VCaP (cell line): Measurements from ENCODE around the gene TTBK2.

Experiments used
- H3K27ac ChIP-seq: fragments of 450-650 bp; 2 replicates; pipeline ENCODE4 v1.5.1; 2017
- TF ChIP-seq, protein P1 (sequence below): fragments of 450-650 bp; conservative IDR thresholded peaks from 2 replicates; pipeline ENCODE4 v1.5.1; 2017; ENCODE audit warnings: mild to moderate bottlenecking, moderate library complexity

The TTBK2 gene

DNA sequence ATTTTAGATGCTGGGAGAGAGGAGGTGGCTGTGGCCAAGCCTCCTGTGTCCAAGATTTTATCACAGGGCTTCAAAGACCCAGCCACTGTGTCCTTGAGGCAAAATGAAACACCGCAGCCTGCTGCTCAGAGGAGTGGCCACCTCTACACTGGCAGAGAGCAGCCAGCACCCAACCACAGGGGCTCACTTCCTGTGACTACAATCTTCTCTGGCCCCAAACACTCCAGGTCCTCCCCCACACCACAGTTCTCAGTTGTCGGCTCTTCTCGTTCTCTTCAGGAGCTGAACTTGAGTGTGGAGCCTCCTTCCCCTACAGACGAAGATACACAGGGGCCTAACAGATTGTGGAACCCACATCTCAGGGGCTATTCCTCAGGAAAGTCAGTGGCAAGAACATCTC is 229.3 kb downstream of the TTBK2 start:
- H3K27ac ChIP-seq, result no peak overlapping the region
- TF ChIP-seq, protein P1, sequence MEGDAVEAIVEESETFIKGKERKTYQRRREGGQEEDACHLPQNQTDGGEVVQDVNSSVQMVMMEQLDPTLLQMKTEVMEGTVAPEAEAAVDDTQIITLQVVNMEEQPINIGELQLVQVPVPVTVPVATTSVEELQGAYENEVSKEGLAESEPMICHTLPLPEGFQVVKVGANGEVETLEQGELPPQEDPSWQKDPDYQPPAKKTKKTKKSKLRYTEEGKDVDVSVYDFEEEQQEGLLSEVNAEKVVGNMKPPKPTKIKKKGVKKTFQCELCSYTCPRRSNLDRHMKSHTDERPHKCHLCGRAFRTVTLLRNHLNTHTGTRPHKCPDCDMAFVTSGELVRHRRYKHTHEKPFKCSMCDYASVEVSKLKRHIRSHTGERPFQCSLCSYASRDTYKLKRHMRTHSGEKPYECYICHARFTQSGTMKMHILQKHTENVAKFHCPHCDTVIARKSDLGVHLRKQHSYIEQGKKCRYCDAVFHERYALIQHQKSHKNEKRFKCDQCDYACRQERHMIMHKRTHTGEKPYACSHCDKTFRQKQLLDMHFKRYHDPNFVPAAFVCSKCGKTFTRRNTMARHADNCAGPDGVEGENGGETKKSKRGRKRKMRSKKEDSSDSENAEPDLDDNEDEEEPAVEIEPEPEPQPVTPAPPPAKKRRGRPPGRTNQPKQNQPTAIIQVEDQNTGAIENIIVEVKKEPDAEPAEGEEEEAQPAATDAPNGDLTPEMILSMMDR, result no peak
